Activated B cell treated with CpG ODN at 0.5 μM for 24 hours (primary cell): ENCODE results near the gene ZNF474. TPM values are rescaled to one million over a fixed set of nuclear protein-coding genes. Genes with fewer than 3 reads are reported as not detected.

Experiments
- ATAC-seq: fragments of 200-7000 bp; cut with Tn5 transposase; one replicate; pipeline ENCODE4 v1.10.0; 2021; ENCODE audit warnings: low read depth, mild to moderate bottlenecking, moderate library complexity
- CTCF ChIA-PET: fragments of 350-600 bp; sonication (Branson Sonifier 250); formaldehyde crosslinking; loops from one replicate; lab custom pipeline; 2021; ENCODE audit warnings: antibody characterized with exemption; lab: Charles Lee
- POLR2A ChIA-PET: fragments of 350-600 bp; sonication (Branson Sonifier 250); formaldehyde crosslinking; loops from one replicate; lab custom pipeline; 2021; ENCODE audit warnings: antibody characterized with exemption; lab: Charles Lee
- DNase-seq: peaks from one replicate; pipeline ENCODE4 v3.0.0; 2022
- H3K27ac Mint-ChIP-seq: one replicate; pipeline ENCODE4 v1.8.0; 2020; ENCODE audit warnings: mixed read lengths
- H3K27me3 Mint-ChIP-seq: one replicate; pipeline ENCODE4 v1.8.0; 2021; ENCODE audit warnings: mixed read lengths
- H3K36me3 Mint-ChIP-seq: one replicate; pipeline ENCODE4 v1.8.0; 2021; ENCODE audit warnings: low read depth, mixed read lengths
- H3K4me1 Mint-ChIP-seq: one replicate; pipeline ENCODE4 v1.8.0; 2021; ENCODE audit warnings: mixed read lengths
- H3K4me3 Mint-ChIP-seq: one replicate; pipeline ENCODE4 v1.8.0; 2020; ENCODE audit warnings: mild to moderate bottlenecking, mixed read lengths
- H3K9me3 Mint-ChIP-seq: one replicate; pipeline ENCODE4 v1.8.0; 2020; ENCODE audit warnings: mixed read lengths
- intact Hi-C: fragments of 100-400 bp; cut with micrococcal nuclease; formaldehyde crosslinking; loops from one replicate; pipeline ENCODE4 v1.15.1; 2024
- total RNA-seq: library from RNA; stranded (reverse); gene quantifications from 2 replicates; pipeline ENCODE4 v1.2.3, GENCODE V29; 2022
- TF ChIP-seq, protein P1 (sequence below): fragments of 200-600 bp; IDR thresholded peaks from one replicate; pipeline ENCODE4 v1.8.0; 2022; ENCODE audit warnings: antibody characterized with exemption, mild to moderate bottlenecking

Gene ZNF474
- total RNA-seq, 1 donor from 2014 or later = not detected

DNA sequence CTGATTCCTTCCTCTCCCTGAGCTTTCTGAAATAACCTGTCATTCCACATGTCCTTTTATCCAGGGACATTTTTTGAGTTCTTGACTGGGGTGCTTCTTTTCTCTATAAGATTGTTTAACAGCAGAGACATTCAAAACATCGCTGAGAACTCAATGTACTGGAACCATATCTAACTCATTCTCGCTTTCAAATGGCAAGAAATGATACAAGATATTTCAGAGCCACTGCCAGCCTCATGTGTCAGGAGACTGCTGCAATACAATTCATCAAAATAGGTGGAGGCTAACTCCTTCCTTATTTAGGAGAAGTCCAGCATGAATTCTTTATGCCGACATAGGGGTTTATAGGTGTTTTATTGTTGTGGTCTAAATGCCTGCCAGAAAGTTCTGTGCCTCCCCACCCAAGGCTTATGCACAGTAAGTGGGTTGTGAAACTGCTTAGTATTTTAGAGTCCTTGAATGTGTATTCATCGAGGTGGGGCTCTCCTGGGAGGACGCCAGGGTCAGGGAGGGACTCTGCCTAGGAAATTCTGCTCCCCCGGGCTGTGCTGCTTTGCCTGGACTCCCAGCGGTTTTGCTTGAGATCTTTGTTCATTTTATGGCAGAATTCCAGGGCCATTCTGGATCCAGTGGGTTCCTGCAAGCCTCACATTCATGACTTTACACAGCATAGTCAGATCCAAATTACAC, 53.9 kb downstream of the ZNF474 start:
- no peaks in the 10 kb centered on the region for H3K9me3 Mint-ChIP-seq
- no peaks in the 10 kb centered on the region for H3K4me1 Mint-ChIP-seq
- ATAC-seq (no peak), DNase-seq (no peak)
- intact Hi-C loops = no loop called here
- H3K27me3 Mint-ChIP-seq = peaks cover 2% of the 10 kb centered on the region
- no peak overlapping the region for H3K4me3 Mint-ChIP-seq
- CTCF ChIA-PET = no interaction called here
- no peak overlapping the region for H3K27ac Mint-ChIP-seq
- TF ChIP-seq, protein P1, sequence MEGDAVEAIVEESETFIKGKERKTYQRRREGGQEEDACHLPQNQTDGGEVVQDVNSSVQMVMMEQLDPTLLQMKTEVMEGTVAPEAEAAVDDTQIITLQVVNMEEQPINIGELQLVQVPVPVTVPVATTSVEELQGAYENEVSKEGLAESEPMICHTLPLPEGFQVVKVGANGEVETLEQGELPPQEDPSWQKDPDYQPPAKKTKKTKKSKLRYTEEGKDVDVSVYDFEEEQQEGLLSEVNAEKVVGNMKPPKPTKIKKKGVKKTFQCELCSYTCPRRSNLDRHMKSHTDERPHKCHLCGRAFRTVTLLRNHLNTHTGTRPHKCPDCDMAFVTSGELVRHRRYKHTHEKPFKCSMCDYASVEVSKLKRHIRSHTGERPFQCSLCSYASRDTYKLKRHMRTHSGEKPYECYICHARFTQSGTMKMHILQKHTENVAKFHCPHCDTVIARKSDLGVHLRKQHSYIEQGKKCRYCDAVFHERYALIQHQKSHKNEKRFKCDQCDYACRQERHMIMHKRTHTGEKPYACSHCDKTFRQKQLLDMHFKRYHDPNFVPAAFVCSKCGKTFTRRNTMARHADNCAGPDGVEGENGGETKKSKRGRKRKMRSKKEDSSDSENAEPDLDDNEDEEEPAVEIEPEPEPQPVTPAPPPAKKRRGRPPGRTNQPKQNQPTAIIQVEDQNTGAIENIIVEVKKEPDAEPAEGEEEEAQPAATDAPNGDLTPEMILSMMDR = no peak
- H3K36me3 Mint-ChIP-seq = no peaks in the 10 kb centered on the region
- POLR2A ChIA-PET = no interaction called here

DNA sequence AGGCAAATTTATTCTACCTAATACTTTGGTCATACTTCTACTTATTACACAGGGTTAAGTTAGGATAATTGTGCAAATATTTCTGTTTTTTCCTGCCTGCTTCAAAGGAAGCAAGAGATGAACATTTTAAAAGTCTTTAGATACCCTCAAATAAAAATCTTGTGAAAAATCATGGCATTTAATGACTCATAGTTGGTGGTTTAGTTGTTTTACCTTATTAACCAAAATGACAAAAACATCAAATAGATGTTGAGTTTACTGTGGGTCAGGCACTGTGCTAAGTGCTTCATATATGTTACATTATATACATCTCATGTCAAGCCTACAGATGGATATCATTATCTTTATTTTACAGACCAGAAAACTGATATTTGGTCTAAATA, 54.4 kb downstream of the ZNF474 start:
- CTCF ChIA-PET = no interaction called here
- no peak for ATAC-seq
- H3K27ac Mint-ChIP-seq = no peak overlapping the region

DNA sequence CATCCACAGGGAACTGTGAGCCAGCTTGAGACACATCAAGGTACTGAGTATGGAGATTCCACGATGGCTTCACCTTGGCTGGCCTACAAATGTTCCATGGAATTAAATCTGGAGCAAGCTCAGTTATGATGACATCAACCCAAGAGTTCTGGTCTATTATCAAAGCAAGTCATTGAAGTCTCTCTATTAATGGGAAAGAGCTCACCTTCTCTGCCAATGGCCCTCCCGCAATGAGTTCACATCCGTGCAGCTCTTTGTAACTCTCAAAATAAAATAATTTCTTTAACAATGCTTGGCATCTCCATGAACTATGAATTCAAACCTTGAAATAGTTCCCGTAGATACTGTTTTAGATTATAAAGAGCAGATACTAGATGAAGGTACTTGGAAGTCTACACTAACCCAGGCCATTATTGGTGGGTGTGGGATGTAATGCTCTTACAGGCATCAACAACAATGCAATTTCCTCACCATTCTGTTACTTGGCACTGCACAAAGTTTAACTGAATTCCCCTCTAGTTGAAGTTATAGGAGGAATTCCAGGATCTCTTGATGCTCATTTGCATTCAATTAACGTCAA, 55.4 kb downstream of the ZNF474 start:
- H3K27ac Mint-ChIP-seq = no peak overlapping the region
- no peaks in the 10 kb centered on the region for H3K4me1 Mint-ChIP-seq
- intact Hi-C loops = no loop called here
- no peaks in the 10 kb centered on the region for H3K36me3 Mint-ChIP-seq
- no peak for ATAC-seq
- H3K27me3 Mint-ChIP-seq = peaks cover 2% of the 10 kb centered on the region
- TF ChIP-seq, protein P1 = no peak
- ChIA-PET POLR2A (no interaction called here), CTCF (interaction anchor here (0.9 kb wide), 1 partner anchor 11 kb away, joined by 4 read pairs; no protein-coding TSS in a partner anchor)
- no peak for DNase-seq
- no peak overlapping the region for H3K4me3 Mint-ChIP-seq
- no peaks in the 10 kb centered on the region for H3K9me3 Mint-ChIP-seq

More for the DNA sequence above, 54.4 kb downstream of the ZNF474 start:
- Mint-ChIP-seq H3K27me3 (peaks cover 2% of the 10 kb centered on the region), H3K4me1 (no peaks in the 10 kb centered on the region), H3K36me3 (no peaks in the 10 kb centered on the region), H3K4me3 (no peak overlapping the region), H3K9me3 (no peaks in the 10 kb centered on the region)
- intact Hi-C loops = no loop called here
- DNase-seq = no peak
- POLR2A ChIA-PET = no interaction called here
- TF ChIP-seq, protein P1 = no peak

DNA sequence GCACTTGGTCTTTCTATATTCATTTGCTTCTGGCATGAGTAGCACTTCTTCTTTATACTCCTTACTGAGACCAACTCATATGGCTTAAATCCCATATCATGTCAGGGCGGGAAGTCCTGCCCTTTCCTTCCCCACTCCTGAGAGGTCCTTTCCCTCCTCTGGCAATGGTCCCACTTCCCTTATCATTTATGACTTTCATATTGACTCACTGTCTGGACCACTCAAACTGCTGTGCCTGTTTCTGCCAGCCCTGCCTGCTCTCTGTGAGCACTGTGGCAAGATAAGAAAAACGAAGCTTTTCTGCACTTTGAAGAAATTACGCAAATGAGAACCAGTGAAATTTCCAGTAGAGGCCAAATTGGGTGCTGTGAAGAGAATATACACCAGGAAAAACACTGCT, 58.1 kb downstream of the ZNF474 start:
- POLR2A ChIA-PET = no interaction called here
- ATAC-seq (no peak), DNase-seq (no peak)
- intact Hi-C loops = no loop called here
- no peaks in the 10 kb centered on the region for H3K9me3 Mint-ChIP-seq
- CTCF ChIA-PET = no interaction called here
- TF ChIP-seq, protein P1 = no peak
- no peaks in the 10 kb centered on the region for H3K36me3 Mint-ChIP-seq
- no peak overlapping the region for H3K4me3 Mint-ChIP-seq
- peaks cover 7% of the 10 kb centered on the region for H3K27me3 Mint-ChIP-seq
- no peaks in the 10 kb centered on the region for H3K4me1 Mint-ChIP-seq
- no peak overlapping the region for H3K27ac Mint-ChIP-seq

DNA sequence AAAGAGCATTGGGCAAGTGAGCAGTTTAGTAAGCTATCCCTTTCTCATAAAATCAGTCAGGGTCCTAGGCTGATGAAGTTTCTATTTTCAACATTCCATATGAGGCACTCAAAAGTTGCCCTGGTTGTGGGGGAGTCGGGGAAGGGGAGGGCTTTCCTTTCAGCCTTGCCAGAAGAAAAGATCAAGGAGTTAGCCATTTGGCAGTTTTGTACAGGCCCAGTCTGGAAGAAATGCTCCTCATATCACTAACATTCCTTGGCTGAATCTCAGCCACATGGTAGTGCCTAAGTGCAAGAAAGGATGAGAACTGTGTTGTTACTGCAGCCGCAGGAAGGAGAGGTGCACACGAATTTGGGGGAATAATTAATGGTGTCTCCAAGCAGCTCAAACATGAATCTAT, 60.8 kb downstream of the ZNF474 start:
- Mint-ChIP-seq H3K36me3 (no peaks in the 10 kb centered on the region), H3K27ac (no peak overlapping the region), H3K27me3 (peaks cover 17% of the 10 kb centered on the region), H3K4me3 (no peak overlapping the region), H3K4me1 (no peaks in the 10 kb centered on the region), H3K9me3 (no peaks in the 10 kb centered on the region)
- no peak for ATAC-seq
- TF ChIP-seq, protein P1 = no peak
- ChIA-PET CTCF (no interaction called here), POLR2A (no interaction called here)
- intact Hi-C loops = loop anchor here (5.0 kb wide), 2 partner anchors 327 to 812 kb away; no protein-coding TSS in a partner anchor
- no peak for DNase-seq
